ENCODE results near the gene OPCML.

Gene OPCML

GRCh38 chr11:133215596-133216230, 316.6 kb downstream of the OPCML start:
- CTCF ChIA-PET, result no interaction called here

DNA sequence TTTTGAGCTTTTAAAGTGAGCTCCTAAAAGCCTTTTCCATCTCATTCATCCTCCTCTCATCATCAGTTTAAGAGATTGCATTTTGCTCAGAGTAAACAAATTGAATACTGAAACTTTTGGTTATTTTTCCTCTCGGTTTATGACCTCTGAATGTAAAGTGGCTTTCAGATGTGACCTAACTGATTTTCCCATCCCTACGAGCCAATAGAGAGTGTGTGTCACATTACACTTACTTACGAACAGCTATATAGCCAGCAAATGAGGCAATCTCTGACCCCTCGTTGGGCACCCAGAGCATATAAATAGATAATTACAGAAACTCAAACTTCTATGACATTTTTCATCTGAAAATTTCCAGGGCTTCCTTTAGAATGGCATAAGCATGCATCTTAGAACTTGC, 317.7 kb downstream of the OPCML start:
- no peak for DNase-seq (ENCODE audit: extremely low spot score)
- no peak for TF ChIP-seq CTCF (IDR thresholded peaks at IDR 0.05; ENCODE audit: control extremely low read depth, extremely low read depth, low read depth, missing control alignments)
- CTCF ChIA-PET, result interaction anchor here (1.8 kb wide), 1 partner anchor 11 kb away, joined by 4 read pairs; no protein-coding TSS in a partner anchor
- POLR2A ChIA-PET, result no interaction called here

More at GRCh38 chr11:133215596-133216230, 316.6 kb downstream of the OPCML start:
- no peak for TF ChIP-seq CTCF (IDR thresholded peaks at IDR 0.05; ENCODE audit: control extremely low read depth, extremely low read depth, low read depth, missing control alignments)
- POLR2A ChIA-PET, result no interaction called here
- DNase-seq (ENCODE audit: extremely low spot score), result no peak

GRCh38 chr11:133212201-133212600, 320.1 kb downstream of the OPCML start:
- DNase-seq (ENCODE audit: extremely low spot score), result no peak
- CTCF ChIA-PET, result interaction anchor here (2.3 kb wide), 1 partner anchor 10 kb away, joined by 6 read pairs; no protein-coding TSS in a partner anchor
- TF ChIP-seq CTCF (IDR thresholded peaks at IDR 0.05; ENCODE audit: control extremely low read depth, extremely low read depth, low read depth, missing control alignments), result no peak
- POLR2A ChIA-PET, result no interaction called here

DNA sequence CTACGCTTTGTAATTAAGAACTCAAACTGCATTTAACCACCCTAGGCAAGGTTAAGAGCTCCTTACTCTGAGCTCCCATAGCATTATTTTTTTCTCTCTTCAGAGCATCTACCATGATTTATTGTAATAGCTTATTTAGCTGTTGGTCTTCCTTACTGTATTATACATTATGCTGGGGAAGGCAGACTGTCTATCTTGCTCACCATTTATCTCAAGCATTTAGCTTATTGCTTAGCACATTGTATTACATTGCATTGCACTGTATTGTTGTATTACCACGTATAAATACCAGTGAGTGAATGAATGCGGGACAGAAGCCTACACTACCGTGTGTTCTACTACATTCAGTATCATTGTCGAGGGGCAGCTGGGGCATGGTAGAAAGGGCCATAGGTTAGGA, 324.3 kb downstream of the OPCML start:
- no peak for TF ChIP-seq CTCF (IDR thresholded peaks at IDR 0.05; ENCODE audit: control extremely low read depth, extremely low read depth, low read depth, missing control alignments)
- ChIA-PET CTCF (interaction anchor here (0.8 kb wide), 1 partner anchor 11 kb away, joined by 3 read pairs; no protein-coding TSS in a partner anchor), POLR2A (no interaction called here)
- DNase-seq (ENCODE audit: extremely low spot score), result no peak

DNA sequence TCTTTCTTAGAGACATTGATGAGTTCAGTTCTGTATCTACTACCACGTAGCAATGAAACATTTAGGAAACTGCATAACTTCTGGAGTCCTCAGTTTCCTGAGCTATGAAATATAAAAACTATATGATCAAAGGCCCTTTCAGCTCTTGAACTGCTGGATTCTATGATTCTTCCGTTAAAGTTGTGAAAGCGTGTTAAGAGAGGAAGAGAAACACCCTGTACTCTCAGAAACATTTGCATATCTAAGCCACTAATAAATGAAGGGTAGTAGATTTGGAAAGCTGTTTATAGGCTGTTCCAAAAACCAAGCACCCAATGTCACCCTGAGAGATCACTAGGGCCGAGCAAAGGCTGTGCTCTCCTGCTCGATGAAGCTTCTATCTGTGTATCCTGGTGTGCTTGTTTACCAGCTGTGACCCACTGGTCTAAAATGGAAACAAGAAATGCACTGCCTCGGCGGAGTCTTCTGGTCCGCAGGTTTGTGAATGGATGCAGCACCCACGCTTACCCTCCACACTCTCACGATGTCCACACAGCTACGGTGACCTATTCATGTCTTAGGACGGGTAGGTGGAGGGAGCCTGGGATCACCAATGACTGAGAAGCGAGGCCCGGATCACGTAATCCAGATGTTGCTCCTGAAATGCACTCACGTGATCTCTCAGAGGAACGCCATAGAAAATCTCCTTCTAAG, 325.8 kb downstream of the OPCML start:
- no peak for DNase-seq (ENCODE audit: extremely low spot score)
- ChIA-PET POLR2A (no interaction called here), CTCF (interaction anchor here (0.9 kb wide), 1 partner anchor 18 kb away, joined by 3 read pairs; no protein-coding TSS in a partner anchor)
- TF ChIP-seq CTCF (IDR thresholded peaks at IDR 0.05; ENCODE audit: control extremely low read depth, extremely low read depth, low read depth, missing control alignments), result no peak

GRCh38 chr11:133204158-133204557, 328.1 kb downstream of the OPCML start:
- ChIA-PET CTCF (no interaction called here), POLR2A (no interaction called here)
- TF ChIP-seq CTCF (IDR thresholded peaks at IDR 0.05; ENCODE audit: control extremely low read depth, extremely low read depth, low read depth, missing control alignments), result no peak
- no peak for DNase-seq (ENCODE audit: extremely low spot score)
